NCI-H345 treated with DMSO at 0.1 percent for 48 hours (cell line): Measurements from ENCODE around the gene SDHA.
A peak's percentile ranks its signal among the peaks of the same experiment; 100 is the strongest.

Source experiments
- DNase-seq: peaks from one replicate; lab custom pipeline; 2025; ENCODE audit not compliant: unreplicated experiment; lab: John Stamatoyannopoulos, UW

The SDHA gene

GRCh38 chr5:217494-218456 is at the start of gene SDHA, which contains the start of gene CCDC127:
SDHA (plus strand) TSS chr5:218320; CDS start chr5:218356, 36 bp downstream.
CCDC127 (minus strand) TSS chr5:218153; CDS start chr5:216849, 1,304 bp downstream.
- DNase-seq: peak; percentile 86

- no peak for DNase-seq
These were observed 48.9 kb upstream of the SDHA start for GRCh38 chr5:169071-169727.

- no peak for DNase-seq
These were observed 48.4 kb upstream of the SDHA start for GRCh38 chr5:169728-170094.

- no peak for DNase-seq
These were observed 46.9 kb upstream of the SDHA start for GRCh38 chr5:170971-171800.

- DNase-seq: no peak
These were observed 46.3 kb upstream of the SDHA start for GRCh38 chr5:171801-172331.

GRCh38 chr5:172421-172820 is 45.7 kb upstream of the SDHA start:
- DNase-seq: no peak

- DNase-seq: no peak
These were observed 45.3 kb upstream of the SDHA start for GRCh38 chr5:172841-173251.

GRCh38 chr5:173392-174290 is 44.5 kb upstream of the SDHA start:
- no peak for DNase-seq

- DNase-seq: no peak
These were observed 43.9 kb upstream of the SDHA start for GRCh38 chr5:174291-174600.

GRCh38 chr5:174876-175465 is 43.1 kb upstream of the SDHA start:
- no peak for DNase-seq

- DNase-seq: no peak
These were observed 41.8 kb upstream of the SDHA start for GRCh38 chr5:176296-176823.

GRCh38 chr5:178110-178509 is 40.0 kb upstream of the SDHA start:
- peak; percentile 55 for DNase-seq

GRCh38 chr5:179401-179800 is 38.7 kb upstream of the SDHA start:
- DNase-seq: no peak

- no peak for DNase-seq
These were observed 37.7 kb upstream of the SDHA start for GRCh38 chr5:180286-180918.

GRCh38 chr5:181160-181559 is 37.0 kb upstream of the SDHA start:
- DNase-seq: no peak

- DNase-seq: no peak
These were observed 36.6 kb upstream of the SDHA start for GRCh38 chr5:181566-181965.

- no peak for DNase-seq
These were observed 36.0 kb upstream of the SDHA start for GRCh38 chr5:182126-182525.

GRCh38 chr5:184471-184870 is 33.6 kb upstream of the SDHA start:
- DNase-seq: no peak
